Measurements from ENCODE around the gene FBP1. TPM values are rescaled to one million over a fixed set of nuclear protein-coding genes. Genes with fewer than 3 reads are reported as not detected.

Gene FBP1
- total RNA-seq (2013; cell fraction: nucleolus; rRNA removed), result not detected in 2 replicates
- total RNA-seq (2014; rRNA removed), result 0.11 TPM in 1 of 2 replicates, not detected in the other
- total RNA-seq (2014; rRNA removed; fragmentation: Illumina TruSeq; extraction: Trizol), result not detected in 2 replicates
- total RNA-seq (2021), result 0.38 TPM in 1 of 2 replicates, not detected in the other
- not detected for polyA plus RNA-seq (2011; ENCODE audit: low read depth)
- not detected in 2 replicates for polyA plus RNA-seq (2011; rRNA removed)
- not detected in 2 replicates for polyA plus RNA-seq (2011; cell fraction: cytosol; rRNA removed)
- polyA plus RNA-seq (2011; cell fraction: nucleus; rRNA removed), result not detected in 2 replicates
- polyA plus RNA-seq (2012), result 0.10 TPM in 1 of 2 replicates, not detected in the other
- not detected in 2 replicates for polyA plus RNA-seq (2014; fragmentation: Illumina TruSeq; extraction: Trizol)
- polyA plus RNA-seq (2014; fragmentation: Nextera tagmentation; extraction: Ambion mirVana), result not detected
- not detected in 2 replicates for polyA plus RNA-seq (2014; rRNA removed)
- polyA plus RNA-seq (2016; fragmentation: Nextera tagmentation; extraction: Ambion mirVana), result under 1 TPM in 1 of 2 experiments, not detected in 1; 0.15 TPM
- not detected in 2 replicates for polyA minus RNA-seq (2011; rRNA and poly(A)+ RNA removed)
- polyA minus RNA-seq (2011; cell fraction: cytosol; rRNA and poly(A)+ RNA removed), result not detected in 2 replicates
- polyA minus RNA-seq (2011; cell fraction: nucleus; rRNA and poly(A)+ RNA removed), result not detected in 2 replicates
- not detected for Bru-seq, nascent RNA
- BruChase-seq, experiment 1, labeled RNA remaining after a 6-hour chase, result not detected
- BruChase-seq, experiment 2, labeled RNA remaining after a 2-hour chase, result percentile 2 among the genes with signal in this experiment
- long read RNA-seq, experiment 1, result 0 reads
- long read RNA-seq, experiment 2, result 0 reads

- POLR2A ChIA-PET, result no interaction called here
- H2AFZ ChIP-seq (ENCODE audit: control insufficient read depth, low read depth, low read length), result peak within 1 kb of the TSS; percentile 45
- H3K27ac ChIP-seq (ENCODE audit: control insufficient read depth, insufficient read depth), result no peak within 1 kb of the TSS
- peak within 1 kb of the TSS; percentile 61 for H3K4me3 ChIP-seq
- no peaks in the 10 kb centered on the region for H3K9me3 ChIP-seq (replicated peaks; ENCODE audit: control insufficient read depth, insufficient read depth, low read length)
- TF ChIP-seq TCF3 (IDR thresholded peaks at IDR 0.05; ENCODE audit: borderline replicate concordance, insufficient read depth, low read depth, low read length) (peak; percentile 88; the same call in 1 of the 2 replicates), PAX5 (IDR thresholded peaks at IDR 0.05; ENCODE audit: borderline replicate concordance, low read depth, low read length) (peak; percentile 37; the same call in 1 of the 2 replicates), CEBPB (IDR thresholded peaks at IDR 0.05; ENCODE audit: borderline replicate concordance in 1 of 2, low read depth in 2 of 2, low read length in 2 of 2) (no peak), YY1 (IDR thresholded peaks at IDR 0.05; ENCODE audit: low read depth, low read length) (0 out of 2 replicates have a peak, but pooled peaks have one; percentile 16), TCF12 (IDR thresholded peaks at IDR 0.05; ENCODE audit: low read depth, low read length) (peak; percentile 67; the same call in 1 of the 2 replicates)
- RAD21 ChIA-PET (ENCODE audit: unreplicated experiment), result no interaction called here
- SMC1A ChIA-PET (ENCODE audit: uncharacterized antibody, unreplicated experiment), result no interaction called here
- H4K20me1 ChIP-seq (ENCODE audit: control insufficient read depth, insufficient read depth), result no peaks in the 10 kb centered on the region
- WGBS (ENCODE audit: insufficient coverage, insufficient replicate concordance, low lambda C conversion rate, missing lambda C conversion rate), result 2% methylated on average over 53 of the region's 79 CpGs
- peak within 1 kb of the TSS; percentile 96 for H3K4me2 ChIP-seq (ENCODE audit: control insufficient read depth, insufficient read depth)
- in situ Hi-C loops (cut with MboI) (no loop called here), intact Hi-C loops (cut with micrococcal nuclease; ENCODE audit: unreplicated experiment) (no loop called here)
- CTCF ChIA-PET, result no interaction called here
- H3K9ac ChIP-seq (ENCODE audit: control insufficient read depth, insufficient read depth, low read length), result no peak within 1 kb of the TSS; the same call in 1 of the 2 replicates
- peaks cover 4 to 7% of the 10 kb centered on the region in 2 experiments; a peak in 3 of 4 replicates for H3K27me3 ChIP-seq (replicated peaks in 1 of 2; ENCODE audit: control insufficient read depth in 2 of 2, insufficient read depth in 2 of 2, low read length in 1 of 2)
- DNase-seq (ENCODE audit: low read depth, low spot score) (no peak), ATAC-seq (peak; percentile 60), FAIRE-seq (no peak)
- H3K79me2 ChIP-seq (ENCODE audit: control insufficient read depth, insufficient read depth, low read length), result no peaks in the 10 kb centered on the region
- no peaks in the 10 kb centered on the region for H3K36me3 ChIP-seq (ENCODE audit: control insufficient read depth in 2 of 2, insufficient read depth in 2 of 2, low read length in 1 of 2)
- no TSS peak for BruUV-seq (replicated peaks)
- peaks cover 4% of the 10 kb centered on the region; the same call in 1 of the 2 replicates for H3K4me1 ChIP-seq (ENCODE audit: control insufficient read depth, insufficient read depth, low read length)
Measured at GRCh38 chr9:94639061-94639998, at the start of gene FBP1. Gene FBP1 (minus strand): TSS chr9:94639518. CDS start chr9:94639310, 208 bp downstream.

Data from GM12878 (cell line).